ENCODE measurements around the gene MOV10L1.
A peak's percentile ranks its signal among the peaks of the same experiment; 100 is the strongest.
"Not testable (repeated sequence)": the region's sequence is repeated elsewhere in the genome, so short reads cannot be mapped to it uniquely, and the experiment has no call there.

Gene MOV10L1

DNA sequence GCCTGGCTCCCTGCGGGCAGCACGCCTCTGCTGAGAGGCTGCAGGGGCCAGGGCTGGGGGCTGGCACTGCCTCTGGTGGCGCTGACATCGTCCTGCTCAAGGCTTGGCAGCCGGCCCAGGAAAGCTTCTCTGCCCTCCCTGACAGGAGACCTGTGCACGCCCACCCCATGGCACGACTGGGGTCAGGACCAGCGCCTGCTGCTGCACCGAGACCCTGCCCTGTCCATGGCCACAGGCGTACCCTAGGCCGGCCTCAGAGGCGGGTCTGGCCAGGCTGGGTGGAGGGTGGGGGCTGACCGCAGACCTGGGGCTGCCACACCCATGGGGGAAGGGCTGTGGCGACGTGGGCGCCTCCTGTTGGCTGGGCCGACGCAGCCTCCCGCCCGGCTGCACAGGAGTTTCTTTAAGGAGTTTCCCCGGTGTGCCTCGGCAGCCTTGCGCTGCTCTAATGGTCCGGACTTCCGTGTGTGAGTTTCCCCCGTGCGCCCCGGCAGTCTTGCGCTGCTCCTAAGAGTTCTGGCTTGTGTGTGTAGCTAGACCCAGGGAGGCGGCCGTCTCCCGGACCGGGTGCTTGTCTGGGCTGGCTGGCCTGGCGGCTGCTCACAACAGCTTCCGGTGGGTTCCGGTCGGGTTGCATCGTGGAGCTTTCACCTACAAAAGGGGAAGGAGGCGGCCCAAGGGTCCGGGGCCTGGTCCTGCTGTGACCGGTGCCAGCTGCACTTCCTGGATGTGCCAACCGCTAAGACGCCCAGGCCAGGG, 100.6 kb downstream of the MOV10L1 start:
- DNase-seq, result peak; percentile 32

DNA sequence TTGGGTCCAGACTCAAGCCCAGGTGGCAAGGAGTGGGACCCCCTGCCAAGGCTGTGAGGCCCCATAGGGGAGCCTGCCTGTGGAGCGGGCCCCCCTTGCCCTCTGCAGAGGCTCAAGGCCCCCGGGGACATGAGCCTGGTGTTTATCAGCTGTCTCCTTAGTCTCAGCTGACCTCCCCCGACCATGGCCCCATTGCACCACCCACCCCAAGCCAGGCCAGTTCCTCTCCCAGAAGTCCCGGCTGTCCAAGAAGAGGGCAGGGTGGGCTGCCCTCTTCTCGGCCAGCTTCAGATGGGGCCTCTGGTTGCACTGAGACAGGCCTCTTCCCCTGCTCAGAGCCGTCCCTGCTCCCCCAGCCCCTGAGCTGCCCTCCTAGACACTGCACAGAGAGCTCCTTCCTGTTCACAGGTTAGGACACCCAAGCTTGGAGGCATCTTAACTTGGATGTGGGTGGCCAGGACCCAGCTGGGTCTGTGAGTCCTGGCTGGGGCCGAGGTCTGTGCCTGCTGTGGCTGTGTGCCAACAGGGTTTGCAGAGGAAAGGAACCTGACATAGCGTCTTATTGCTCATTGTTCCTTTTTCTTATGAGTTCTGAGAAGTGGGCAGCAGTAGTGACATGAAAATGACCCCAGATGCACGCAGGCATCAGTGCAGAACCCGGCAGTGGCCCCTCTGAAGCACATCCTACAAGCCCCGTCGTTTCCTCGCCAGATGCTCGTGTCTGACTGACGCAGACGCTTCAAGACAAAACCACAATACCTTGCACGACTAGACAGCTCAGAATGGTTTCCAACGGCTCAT, 101.3 kb downstream of the MOV10L1 start:
- no peak for DNase-seq

DNA sequence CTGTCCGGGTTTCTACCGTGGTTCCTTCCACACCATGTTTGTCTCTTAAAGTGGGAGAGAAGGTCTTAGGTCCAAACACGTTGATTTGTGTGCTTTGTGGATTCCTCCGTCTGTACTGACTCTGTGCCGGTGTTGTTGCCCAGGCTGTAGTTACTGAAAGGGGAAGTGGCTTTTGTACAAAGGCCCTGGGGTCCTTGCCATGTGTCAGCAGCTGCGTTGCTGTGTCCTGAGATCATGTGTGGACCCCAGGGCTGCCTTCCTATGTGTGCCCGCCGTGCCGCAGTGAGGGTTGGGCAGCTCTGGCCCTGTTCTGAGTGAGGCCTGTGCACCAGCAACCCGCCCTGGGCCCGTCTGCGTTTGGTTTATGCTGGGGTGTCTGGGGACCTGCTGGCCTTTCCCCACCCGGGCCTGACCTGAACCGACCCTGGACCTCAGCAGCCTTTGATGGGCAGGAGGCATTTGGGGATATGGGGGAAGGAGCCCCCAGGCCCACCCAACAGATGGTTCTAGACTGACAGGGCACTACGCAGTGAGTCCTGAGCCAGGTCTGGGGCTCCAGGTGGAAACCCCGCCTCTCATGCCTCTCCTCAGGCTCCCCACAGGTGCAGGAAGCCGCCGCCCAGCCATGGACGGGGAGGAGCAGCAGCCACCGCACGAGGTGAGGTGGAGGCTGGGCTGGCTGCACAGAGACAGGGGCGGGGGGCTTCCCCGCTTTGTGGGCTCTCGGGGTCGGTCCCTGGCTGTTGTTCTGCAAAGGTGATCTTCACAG, 102.8 kb downstream of the MOV10L1 start:
- no peak for DNase-seq

DNA sequence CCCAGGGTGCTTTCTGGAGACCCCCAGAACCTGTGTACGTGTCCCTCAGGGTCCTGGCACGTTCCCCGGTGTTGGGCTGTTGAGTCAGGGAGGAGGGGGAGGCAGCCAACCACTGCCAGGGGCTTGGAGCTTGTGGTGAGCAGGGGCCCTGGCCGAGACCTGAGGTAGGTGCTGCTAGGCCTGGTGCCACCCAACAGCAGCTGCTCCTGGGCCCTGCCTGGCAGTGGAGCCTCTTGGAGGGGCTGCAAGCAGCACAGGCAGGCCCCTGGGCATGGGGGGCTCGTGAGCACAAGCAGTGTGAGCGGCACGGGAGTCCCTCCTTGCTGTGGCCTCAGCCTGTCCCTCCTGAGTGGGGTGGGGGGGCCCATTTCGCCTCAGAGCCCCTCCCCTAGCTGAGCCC, 103.8 kb downstream of the MOV10L1 start:
- no peak for DNase-seq

DNA sequence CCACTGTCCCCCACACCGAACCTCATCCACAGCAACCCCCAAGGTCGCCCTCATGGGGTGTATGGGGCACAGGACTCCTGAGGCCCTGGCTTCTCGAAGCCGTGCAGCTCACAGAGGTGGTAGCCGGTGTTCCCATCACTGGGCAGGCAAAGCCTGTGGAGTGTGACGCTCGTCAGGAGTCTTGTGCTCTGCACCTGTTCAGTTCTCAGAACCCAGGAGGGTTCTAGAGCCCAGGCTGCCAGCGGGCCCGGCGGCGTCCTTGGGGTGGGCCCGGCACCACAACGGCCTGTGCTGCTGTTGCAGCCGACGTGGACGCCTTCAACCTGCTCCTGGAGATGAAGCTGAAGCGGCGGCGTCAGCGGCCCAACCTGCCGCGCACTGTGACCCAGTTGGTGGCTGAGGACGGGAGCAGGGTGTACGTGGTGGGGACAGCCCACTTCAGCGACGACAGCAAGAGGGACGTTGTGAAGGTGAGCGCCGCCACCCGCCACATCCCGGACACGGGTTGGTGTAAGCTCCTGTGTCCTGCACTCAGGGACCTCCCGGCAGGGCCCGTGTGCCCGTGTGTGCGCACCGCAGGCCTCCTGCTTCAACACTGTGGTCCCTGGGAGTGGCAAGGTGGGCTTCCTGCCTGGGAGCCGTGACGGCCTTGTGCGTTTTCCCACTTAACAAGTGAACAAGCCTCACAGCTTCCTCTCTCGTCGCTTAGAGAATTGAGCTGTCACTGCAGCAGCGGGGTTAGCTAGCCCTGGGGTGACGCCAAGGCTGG, 104.4 kb downstream of the MOV10L1 start:
- DNase-seq, result no peak

DNA sequence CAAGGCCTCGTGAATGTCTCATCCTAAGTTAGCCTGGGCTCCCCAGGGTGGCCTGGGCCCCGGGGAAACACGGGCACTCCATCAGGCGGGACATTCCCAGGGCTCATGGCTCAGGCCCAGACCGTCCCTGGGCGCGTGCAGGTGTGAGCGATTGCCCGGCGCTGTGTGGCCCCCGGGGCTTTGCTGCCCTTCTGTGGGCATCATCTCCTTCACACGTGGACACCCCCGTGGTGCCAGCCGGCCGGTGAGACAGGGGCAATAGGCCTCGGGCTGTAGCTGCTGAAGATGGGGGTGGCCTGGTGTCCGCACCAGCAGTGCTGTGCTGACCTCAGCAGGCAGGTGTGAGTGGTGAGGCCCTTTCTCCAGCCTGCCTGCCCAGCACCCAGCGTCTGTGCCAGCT, 106.5 kb downstream of the MOV10L1 start:
- DNase-seq, result no peak

DNA sequence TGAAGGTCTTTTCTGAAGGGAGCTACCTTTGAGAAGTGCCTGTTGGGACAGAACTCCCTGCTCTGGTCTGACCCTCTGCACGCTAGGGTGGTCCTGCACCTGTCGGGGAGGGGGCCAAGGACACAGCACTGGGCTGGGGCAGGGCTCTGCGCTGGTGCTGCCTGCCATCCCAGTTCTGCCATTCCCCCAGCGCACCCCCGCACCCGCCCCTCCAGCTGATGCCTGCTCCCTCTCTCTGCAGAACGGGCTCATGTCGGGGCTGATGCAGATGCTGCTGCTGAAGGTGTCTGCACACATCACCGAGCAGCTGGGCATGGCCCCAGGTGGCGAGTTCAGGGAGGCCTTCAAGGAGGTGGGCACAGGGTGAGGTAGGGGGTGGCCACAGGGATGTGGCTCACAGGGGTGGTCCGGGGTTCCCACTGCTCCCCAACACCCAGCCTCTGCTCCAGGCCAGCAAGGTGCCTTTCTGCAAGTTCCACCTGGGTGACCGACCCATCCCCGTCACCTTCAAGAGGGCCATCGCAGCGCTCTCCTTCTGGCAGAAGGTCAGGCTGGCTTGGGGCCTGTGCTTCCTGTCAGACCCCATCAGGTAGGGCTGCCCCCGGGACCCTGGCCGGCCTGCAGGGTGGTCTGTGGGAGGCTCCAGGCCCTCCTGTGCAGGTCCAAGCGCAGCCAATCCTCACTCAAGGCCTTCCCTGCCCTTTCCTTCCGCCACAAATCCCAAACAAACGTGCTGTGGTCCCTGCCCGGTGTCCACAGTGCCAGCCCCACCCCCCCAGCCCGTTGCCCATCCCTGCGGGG, 107.4 kb downstream of the MOV10L1 start:
- DNase-seq, result no peak

DNA sequence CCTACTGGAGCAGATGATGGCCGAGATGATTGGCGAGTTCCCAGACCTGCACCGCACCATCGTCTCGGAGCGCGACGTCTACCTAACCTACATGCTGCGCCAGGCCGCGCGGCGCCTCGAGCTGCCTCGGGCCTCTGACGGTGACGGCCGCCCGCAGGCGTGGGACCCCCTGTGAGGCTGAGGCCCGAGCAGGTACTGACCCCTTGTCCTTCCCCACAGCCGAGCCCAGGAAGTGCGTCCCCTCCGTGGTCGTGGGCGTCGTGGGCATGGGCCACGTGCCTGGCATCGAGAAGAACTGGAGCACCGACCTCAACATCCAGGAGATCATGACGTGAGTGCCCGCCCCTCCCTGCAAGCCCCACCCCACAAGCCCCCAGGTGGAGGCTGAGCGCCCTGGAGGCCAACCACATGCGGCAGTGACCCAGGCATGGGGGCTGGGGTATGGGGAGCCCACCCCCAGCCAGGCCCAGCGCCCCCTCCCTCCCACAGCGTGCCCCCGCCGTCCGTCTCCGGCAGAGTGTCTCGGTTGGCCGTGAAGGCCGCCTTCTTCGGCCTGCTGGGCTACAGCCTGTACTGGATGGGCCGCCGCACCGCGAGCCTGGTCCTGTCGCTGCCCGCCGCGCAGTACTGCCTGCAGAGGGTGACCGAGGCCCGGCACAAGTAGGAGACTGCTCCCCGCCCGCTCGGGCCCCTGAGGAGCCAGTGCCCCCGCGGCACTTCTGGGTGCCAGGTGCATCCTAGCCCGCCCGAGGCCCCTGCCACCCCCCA, 108.2 kb downstream of the MOV10L1 start:
- no peak for DNase-seq

DNA sequence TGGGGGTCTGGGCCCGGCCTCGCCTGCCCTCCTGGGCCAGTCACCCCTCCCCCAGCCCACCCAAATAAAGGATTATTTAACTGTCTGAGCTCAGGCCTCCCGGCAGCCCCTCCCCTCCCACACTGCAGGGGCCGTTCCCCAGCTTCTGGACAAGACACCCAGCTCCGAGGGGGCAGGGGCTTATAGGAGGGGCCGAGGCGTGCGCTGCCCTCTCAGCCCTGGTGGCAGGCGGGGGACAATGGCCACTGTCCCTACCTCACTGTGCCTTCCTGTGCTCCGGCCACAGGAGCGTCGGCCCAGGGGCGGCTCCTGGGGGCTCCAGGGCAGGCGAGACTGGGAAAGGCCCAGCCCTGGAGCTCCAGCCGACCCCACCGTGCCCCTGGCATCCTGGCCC, 108.8 kb downstream of the MOV10L1 start:
- no peak for DNase-seq

DNA sequence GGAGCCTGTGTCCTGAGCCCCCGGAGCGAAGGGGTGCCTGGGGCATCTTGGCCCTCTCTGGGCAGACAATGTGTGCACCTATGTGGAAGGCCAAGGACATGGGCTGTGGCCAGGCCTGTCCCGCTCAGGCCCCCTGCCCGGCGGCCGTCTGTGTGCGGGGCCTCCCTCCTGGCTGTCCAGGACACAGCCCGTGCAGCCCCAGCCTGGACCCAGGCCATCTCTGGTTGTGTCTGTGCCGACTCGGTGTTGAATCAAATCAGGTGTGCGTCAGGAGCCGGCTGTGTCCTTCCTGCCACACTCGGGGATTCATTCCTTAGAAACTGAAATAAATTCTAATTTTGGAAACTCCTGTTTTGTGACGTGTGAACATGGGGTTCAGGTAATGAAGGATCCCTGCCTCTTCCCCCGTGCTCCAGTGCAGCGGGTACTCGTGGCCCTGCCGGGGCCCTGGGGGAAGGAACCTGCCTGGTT, 109.5 kb downstream of the MOV10L1 start:
- no peak for DNase-seq

DNA sequence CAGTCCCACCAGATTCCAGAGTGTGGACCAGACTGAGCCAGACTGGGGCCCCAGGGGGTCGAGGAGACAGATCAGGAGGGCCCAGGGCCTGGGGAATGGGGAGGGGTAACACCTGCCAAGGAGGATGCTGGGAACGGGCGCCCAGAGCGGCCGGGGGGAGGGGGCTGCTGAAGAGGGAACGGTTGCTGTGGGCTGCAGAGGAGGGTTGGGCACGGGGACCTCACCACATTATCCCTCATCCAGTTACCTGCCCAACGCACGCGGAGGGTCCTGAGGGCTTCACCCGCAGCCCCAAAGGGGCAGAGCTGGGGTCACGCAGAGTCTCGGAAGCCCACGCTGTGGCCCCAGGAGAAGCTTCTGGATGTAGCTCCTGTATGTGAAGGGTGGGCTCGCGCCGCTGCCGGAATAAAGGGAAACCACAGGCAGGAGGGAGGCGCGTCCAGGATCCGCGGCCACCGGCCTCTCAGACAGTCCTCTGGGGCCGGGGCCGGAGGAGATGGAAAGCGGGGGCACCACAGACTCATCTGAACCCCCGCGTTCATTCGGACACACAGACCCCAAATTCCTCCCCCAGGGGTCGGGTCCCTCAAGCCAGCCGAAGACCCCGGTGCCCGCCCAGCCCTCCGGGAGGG, 110.1 kb downstream of the MOV10L1 start:
- DNase-seq, result no peak

DNA sequence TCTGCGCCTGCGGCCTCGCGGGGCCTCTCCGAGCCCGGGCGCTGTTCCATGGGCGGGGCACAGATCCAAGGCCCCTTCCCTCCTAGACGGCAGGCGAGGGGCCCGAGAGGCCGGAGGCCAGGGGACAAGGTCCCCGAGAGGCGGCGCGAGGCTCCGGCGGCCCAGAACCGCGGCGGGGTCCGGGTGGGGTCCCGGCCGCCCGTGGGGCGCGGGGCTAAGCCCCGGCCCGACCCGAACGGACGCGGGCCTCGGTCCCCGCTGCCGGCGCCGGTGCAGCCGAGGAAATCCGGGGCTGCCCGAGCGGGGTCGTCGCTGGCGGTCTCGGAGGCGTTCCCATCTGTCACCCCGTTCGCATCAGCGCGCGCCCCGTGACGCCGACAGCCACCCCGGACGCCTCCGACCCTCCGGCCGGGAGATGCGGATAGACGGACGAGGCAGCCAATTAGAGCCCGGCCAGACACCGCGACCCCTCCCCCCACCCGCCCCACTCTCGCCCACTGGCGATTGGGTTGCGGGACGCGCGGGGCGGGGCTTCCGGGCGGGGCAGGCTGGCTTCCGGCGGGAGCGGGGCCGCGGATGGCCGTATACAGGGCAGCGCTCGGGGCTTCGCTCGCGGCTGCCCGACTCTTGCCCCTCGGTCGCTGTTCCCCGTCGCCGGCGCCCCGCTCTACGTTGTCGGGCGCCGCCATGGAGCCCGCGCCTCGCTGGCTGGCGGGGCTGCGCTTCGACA, 110.8 kb downstream of the MOV10L1 start, which contains the start of gene SELENOO:
SELENOO (plus strand) TSS at position 551 of the 730 bp plus-strand sequence; CDS start at position 577, 26 bp downstream.
- DNase-seq, result peak; percentile 24

DNA sequence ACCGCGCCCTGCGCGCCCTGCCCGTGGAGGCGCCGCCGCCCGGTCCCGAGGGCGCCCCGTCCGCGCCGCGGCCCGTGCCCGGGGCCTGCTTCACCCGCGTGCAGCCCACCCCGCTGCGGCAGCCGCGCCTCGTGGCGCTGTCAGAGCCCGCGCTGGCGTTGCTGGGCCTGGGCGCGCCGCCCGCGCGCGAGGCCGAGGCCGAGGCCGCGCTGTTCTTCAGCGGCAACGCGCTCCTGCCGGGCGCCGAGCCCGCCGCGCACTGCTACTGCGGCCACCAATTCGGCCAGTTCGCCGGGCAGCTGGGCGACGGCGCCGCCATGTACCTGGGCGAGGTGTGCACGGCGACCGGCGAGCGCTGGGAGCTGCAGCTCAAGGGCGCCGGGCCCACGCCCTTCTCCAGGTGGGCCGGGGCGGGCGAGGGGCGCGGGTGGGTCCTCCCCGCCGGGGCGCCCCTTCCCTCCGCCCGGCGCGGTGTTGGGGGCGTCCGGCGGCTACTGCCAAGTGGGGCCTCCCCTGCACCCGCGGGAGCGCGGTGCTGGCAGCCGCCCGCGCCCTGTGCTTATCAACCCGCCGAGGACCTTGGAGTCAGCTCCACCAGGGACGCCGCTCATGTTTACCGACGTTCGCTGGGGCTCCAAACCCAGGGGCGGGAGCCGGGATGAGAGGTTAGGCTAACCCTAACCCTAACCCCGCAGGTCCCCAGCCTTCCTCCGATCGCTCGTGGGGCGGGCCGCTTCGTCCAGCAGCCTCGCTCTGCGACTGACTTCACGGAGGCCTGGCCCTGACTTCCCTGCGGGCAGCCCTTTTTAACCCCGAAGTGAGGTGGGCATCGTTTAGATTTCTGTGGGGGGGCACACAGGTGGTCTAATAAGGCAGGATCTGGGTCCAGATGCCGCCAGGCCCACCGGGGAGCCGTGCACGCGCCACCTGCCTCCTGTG, 111.7 kb downstream of the MOV10L1 start:
- no peak for DNase-seq

DNA sequence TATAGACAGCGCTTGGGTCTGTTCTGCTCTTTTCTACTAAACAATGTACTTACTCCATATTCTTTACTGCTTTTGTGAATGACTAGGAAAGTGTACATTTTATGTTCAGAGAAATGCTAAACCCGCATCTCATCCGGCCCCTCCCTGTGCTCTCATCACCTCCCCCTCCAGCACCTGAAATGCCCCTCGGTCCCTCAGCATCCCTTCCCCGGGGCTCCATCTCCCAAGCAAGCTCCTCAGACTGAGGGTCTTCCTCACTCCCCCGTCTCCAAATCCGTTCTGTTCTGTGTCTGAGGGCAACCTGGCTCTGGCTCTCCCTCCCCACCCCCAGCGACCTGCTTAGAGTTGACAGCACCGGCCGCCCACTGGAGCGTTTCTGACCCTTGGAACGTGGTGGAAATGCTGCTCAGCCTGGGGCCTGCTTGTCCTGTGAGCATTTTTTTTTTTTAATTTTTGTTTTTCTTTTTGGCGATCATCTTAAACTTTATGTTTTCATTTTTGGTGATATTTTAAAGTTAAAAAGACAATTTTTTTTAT, 112.4 kb downstream of the MOV10L1 start:
- no peak for DNase-seq

DNA sequence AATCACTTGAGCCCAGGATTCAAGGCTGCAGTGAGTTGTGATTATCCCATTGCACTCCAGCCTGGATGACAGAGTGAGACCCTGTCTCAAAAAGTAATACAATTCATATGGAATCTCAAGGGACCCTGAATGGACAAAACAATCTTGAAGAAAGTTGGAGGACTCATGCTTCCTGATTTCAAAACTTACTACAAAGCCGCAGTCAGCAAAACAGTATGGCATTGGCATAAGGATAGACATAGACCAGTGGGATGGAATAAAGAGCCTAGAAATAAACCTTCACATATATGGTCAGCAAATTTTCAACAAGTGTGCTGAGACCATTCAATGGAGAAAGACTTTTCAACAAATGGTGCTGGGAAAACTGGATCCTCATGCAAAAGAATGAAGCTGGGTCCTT, 113.5 kb downstream of the MOV10L1 start:
- no peak for DNase-seq

DNA sequence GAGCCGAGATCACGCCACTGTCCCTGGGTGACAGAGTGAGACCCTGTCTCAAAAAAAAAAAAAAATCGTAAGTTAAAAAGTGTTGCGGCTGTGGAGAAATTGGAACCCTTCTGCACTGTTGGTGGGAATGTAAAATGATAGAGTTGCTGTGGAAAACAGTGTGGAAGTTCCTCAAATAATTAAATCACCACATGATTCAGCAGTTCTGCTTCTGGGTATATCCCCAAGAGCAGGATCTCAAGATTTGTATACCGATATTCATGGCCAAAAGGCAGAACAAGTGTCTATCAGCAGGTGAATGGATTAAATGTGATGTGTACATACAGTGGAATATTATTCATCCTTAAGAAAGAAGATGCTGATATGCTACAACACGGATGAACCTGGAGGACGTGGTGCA, 114.8 kb downstream of the MOV10L1 start:
- DNase-seq, result no peak

DNA sequence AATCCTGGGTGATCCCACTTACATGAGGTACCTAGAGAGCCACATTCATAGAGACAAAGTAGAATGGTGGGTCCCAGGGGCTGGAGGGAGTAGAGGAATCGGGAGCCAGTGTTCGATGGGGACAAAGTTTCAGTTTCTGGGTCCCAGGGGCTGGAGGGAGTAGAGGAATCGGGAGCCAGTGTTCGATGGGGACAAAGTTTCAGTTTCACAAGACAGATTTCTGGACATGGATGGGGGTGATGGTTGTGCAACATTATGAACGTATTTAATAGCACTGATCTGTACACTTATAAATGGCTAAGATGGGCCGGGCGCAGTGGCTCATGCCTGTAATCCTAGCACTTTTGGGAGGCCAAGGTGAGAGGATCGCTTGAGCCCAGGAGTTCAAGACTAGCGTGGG, 115.2 kb downstream of the MOV10L1 start:
- DNase-seq, result not testable (repeated sequence)
